Esophagus muscularis mucosa (tissue), 3 donors: ENCODE measurements around the gene CCNY.

ENCODE experiments used
- CTCF ChIP-seq, 3 experiments: fragments of 200-600 bp in 2 of 3; fragments of 450-650 bp in 1 of 3; sonication (generic) in 2 of 3; IDR thresholded peaks; one replicate each; pipeline ENCODE4 v1.5.1; 2017 to 2019; ENCODE audit warnings: antibody characterized with exemption in 3 of 3, mild to moderate bottlenecking in 2 of 3, moderate library complexity in 1 of 3
- POLR2A ChIP-seq: fragments of 450-650 bp; IDR thresholded peaks from one replicate; pipeline ENCODE4 v1.6.1; 2017; ENCODE audit warnings: antibody characterized with exemption, moderate library complexity, mild to moderate bottlenecking, low read depth
- POLR2AphosphoS5 ChIP-seq, 2 donors: sonication (generic); formaldehyde crosslinking; IDR thresholded peaks; one replicate each; pipeline ENCODE4 v1.6.1; 2017; ENCODE audit warnings: antibody characterized with exemption in 2 of 2

- TF ChIP-seq CTCF (IDR thresholded peaks at IDR 0.05) (no peak), POLR2A (no peak), POLR2AphosphoS5 (IDR thresholded peaks at IDR 0.05) (no peak)
Observed at GRCh38 chr10:35579726-35580422, 243.6 kb downstream of the CCNY start.
